GM12878 (cell line): ENCODE results near the gene CHPF2. TPM values are rescaled to one million over a fixed set of nuclear protein-coding genes. Genes with fewer than 3 reads are reported as not detected.

ENCODE experiments used
- ATAC-seq: fragments of 200-7000 bp; cut with Tn5 transposase; 3 replicates; pipeline ENCODE4 v1.9.1; 2020; ENCODE audit warnings: mild to moderate bottlenecking, moderate library complexity
- BruUV-seq: library from RNA; stranded (reverse); fragments of 400-500 nt; replicated peaks from 2 replicates; lab custom pipeline; 2021; lab: Mats Ljungman, UMichigan
- CTCF ChIA-PET: fragments of 300-600 bp; sonication (Branson Sonifier 250); formaldehyde crosslinking; extraction: SDS; loops from one replicate; lab custom pipeline; 2021; ENCODE audit warnings: inconsistent platforms; lab: Yijun Ruan, JAX
- POLR2A ChIA-PET: fragments of 350-600 bp; formaldehyde crosslinking; extraction: SDS; loops from one replicate; lab custom pipeline; 2021; ENCODE audit warnings: inconsistent platforms; lab: Charles Lee
- RAD21 ChIA-PET: fragments of 300-600 bp; sonication (Branson Sonifier 250); formaldehyde crosslinking; loops from one replicate; lab custom pipeline; 2023; ENCODE audit warnings: antibody characterized with exemption; ENCODE audit not compliant: unreplicated experiment; lab: Charles Lee
- SMC1A ChIA-PET: fragments of 300-600 bp; sonication (Branson Sonifier 250); formaldehyde crosslinking; loops from one replicate; lab custom pipeline; 2023; ENCODE audit not compliant: unreplicated experiment, uncharacterized antibody; lab: Charles Lee
- DNase-seq: peaks from one replicate; pipeline ENCODE4 v3.0.0-alpha.2; 2011; ENCODE audit warnings: low read depth, low spot score
- FAIRE-seq: peaks from 3 replicates; lab custom pipeline; 2011; peaks lifted over from hg19 to GRCh38; lab: Jason Lieb, UNC
- H2AFZ ChIP-seq: 2 replicates; pipeline ENCODE4 v1.6.0; 2011; ENCODE audit warnings: low read depth, low read length, control low read depth; ENCODE audit not compliant: control insufficient read depth
- H3K27ac ChIP-seq: 2 replicates; pipeline ENCODE4 v1.5.1; 2011; ENCODE audit warnings: control low read depth; ENCODE audit not compliant: control insufficient read depth, insufficient read depth
- H3K27me3 ChIP-seq, 2 experiments: replicated peaks in 1 of 2; 2 replicates each; pipeline versions ENCODE4 v1.6.0 to v1.6.1; 2011; ENCODE audit warnings: low read length in 1 of 2; ENCODE audit not compliant: control insufficient read depth in 2 of 2, insufficient read depth in 2 of 2
- H3K36me3 ChIP-seq, 2 experiments: 2 replicates each; pipeline ENCODE4 v1.5.1; 2011; ENCODE audit warnings: low read length in 1 of 2; ENCODE audit not compliant: control insufficient read depth in 2 of 2, insufficient read depth in 2 of 2
- H3K4me1 ChIP-seq: 2 replicates; pipeline ENCODE4 v1.6.1; 2011; ENCODE audit warnings: mild to moderate bottlenecking, low read length, moderate library complexity, mixed read lengths; ENCODE audit not compliant: control insufficient read depth, insufficient read depth
- H3K4me2 ChIP-seq: 2 replicates; pipeline ENCODE4 v1.6.0; 2011; ENCODE audit warnings: control low read depth; ENCODE audit not compliant: control insufficient read depth, insufficient read depth
- H3K4me3 ChIP-seq: fragments of 200-600 bp; sonication (generic); 2 replicates; pipeline ENCODE4 v1.5.1; 2016
- H3K79me2 ChIP-seq: 2 replicates; pipeline ENCODE4 v1.6.0; 2011; ENCODE audit warnings: low read length; ENCODE audit not compliant: control insufficient read depth, insufficient read depth
- H3K9ac ChIP-seq: 2 replicates; pipeline ENCODE4 v1.8.0; 2011; ENCODE audit warnings: low read length, control low read depth, mixed read lengths; ENCODE audit not compliant: control insufficient read depth, insufficient read depth
- H3K9me3 ChIP-seq: replicated peaks from 3 replicates; pipeline ENCODE4 v1.5.1; 2011; ENCODE audit warnings: mild to moderate bottlenecking, low read length; ENCODE audit not compliant: control insufficient read depth, insufficient read depth
- H4K20me1 ChIP-seq: 2 replicates; pipeline ENCODE4 v1.6.0; 2011; ENCODE audit not compliant: control insufficient read depth, insufficient read depth
- ATF7 ChIP-seq: fragments of 450-650 bp; IDR thresholded peaks from 2 replicates; pipeline ENCODE4 v1.6.1; 2016; ENCODE audit warnings: low read depth, mild to moderate bottlenecking
- CEBPB ChIP-seq, 2 experiments: fragments of 150-350 bp in 1 of 2; IDR thresholded peaks; 2 replicates each; pipeline ENCODE4 v1.6.1; 2012 to 2014; ENCODE audit warnings: low read depth in 2 of 2, low read length in 2 of 2, borderline replicate concordance in 1 of 2, inconsistent platforms in 1 of 2
- CHD4 ChIP-seq: fragments of 200-600 bp; sonication (generic); IDR thresholded peaks from 2 replicates; pipeline ENCODE4 v1.6.1; 2016; ENCODE audit warnings: mild to moderate bottlenecking
- GATAD2B ChIP-seq: fragments of 450-650 bp; conservative IDR thresholded peaks from 2 replicates; pipeline ENCODE4 v1.6.1; 2017; ENCODE audit warnings: low read depth, mild to moderate bottlenecking, moderate library complexity
- KAT2A ChIP-seq: conservative IDR thresholded peaks from 2 replicates; pipeline ENCODE4 v1.6.1; 2011; ENCODE audit warnings: low read depth, low read length; ENCODE audit not compliant: control insufficient read depth
- NR2F1 ChIP-seq: fragments of 450-650 bp; conservative IDR thresholded peaks from 2 replicates; pipeline ENCODE4 v1.6.1; 2017; ENCODE audit warnings: mild to moderate bottlenecking
- PML ChIP-seq: IDR thresholded peaks from 2 replicates; pipeline ENCODE4 v1.6.1; 2012; ENCODE audit warnings: low read length, inconsistent platforms
- RBBP5 ChIP-seq: fragments of 200-600 bp; sonication (generic); conservative IDR thresholded peaks from 2 replicates; pipeline ENCODE4 v1.6.1; 2016
- SMARCA5 ChIP-seq: fragments of 450-650 bp; IDR thresholded peaks from 2 replicates; pipeline ENCODE4 v1.6.1; 2017; ENCODE audit warnings: mild to moderate bottlenecking
- WGBS: methylation state at CpG from one replicate; pipeline ENCODE4 v1.1.6; 2016; ENCODE audit warnings: low lambda C conversion rate; ENCODE audit not compliant: insufficient replicate concordance, insufficient coverage; ENCODE audit errors: missing lambda C conversion rate; 5-methylcytosine and 5-hydroxymethylcytosine counted together
- in situ Hi-C: fragments of 300-500 bp; cut with MboI; formaldehyde crosslinking; loops from 9 replicates; pipeline ENCODE4 v1.14.3; 2018; ENCODE audit warnings: mixed read lengths
- intact Hi-C: fragments of 100-400 bp; cut with micrococcal nuclease; formaldehyde crosslinking; loops from one replicate; pipeline ENCODE4 v1.14.2; 2022; ENCODE audit not compliant: unreplicated experiment
- polyA plus RNA-seq, 11 experiments: library from polyadenylated mRNA; depleted of rRNA in 4 of 11; unstranded in 6 of 11; stranded (reverse) in 5 of 11; fragments of >200 nt; fragmentation: Nextera tagmentation in 4 of 11; fragmentation: Illumina TruSeq in 1 of 11; extraction: Ambion mirVana in 4 of 11; extraction: Trizol in 1 of 11; gene quantifications; 1 replicate in 1 of 11; 2 replicates in 10 of 11; pipeline versions ENCODE4 v1.2.1 to v1.2.3, GENCODE V29; 2011 to 2016; ENCODE audit warnings: inconsistent platforms in 2 of 11, missing spikeins in 2 of 11, low read depth in 1 of 11
- total RNA-seq, 4 experiments: library from RNA; depleted of rRNA in 3 of 4; stranded (reverse); fragments of >200 nt in 3 of 4; fragmentation: Illumina TruSeq in 1 of 4; extraction: Trizol in 1 of 4; gene quantifications; 2 replicates each; pipeline versions ENCODE4 v1.2.1 to v1.2.3, GENCODE V29; 2013 to 2021

The CHPF2 gene
- total and polyA plus RNA-seq, 10 of the 15 experiments (the other 5 are each of a cell fraction or from before 2014, with no cell fraction given), result 0.23 to 33.1 (median 11.5) TPM

DNA sequence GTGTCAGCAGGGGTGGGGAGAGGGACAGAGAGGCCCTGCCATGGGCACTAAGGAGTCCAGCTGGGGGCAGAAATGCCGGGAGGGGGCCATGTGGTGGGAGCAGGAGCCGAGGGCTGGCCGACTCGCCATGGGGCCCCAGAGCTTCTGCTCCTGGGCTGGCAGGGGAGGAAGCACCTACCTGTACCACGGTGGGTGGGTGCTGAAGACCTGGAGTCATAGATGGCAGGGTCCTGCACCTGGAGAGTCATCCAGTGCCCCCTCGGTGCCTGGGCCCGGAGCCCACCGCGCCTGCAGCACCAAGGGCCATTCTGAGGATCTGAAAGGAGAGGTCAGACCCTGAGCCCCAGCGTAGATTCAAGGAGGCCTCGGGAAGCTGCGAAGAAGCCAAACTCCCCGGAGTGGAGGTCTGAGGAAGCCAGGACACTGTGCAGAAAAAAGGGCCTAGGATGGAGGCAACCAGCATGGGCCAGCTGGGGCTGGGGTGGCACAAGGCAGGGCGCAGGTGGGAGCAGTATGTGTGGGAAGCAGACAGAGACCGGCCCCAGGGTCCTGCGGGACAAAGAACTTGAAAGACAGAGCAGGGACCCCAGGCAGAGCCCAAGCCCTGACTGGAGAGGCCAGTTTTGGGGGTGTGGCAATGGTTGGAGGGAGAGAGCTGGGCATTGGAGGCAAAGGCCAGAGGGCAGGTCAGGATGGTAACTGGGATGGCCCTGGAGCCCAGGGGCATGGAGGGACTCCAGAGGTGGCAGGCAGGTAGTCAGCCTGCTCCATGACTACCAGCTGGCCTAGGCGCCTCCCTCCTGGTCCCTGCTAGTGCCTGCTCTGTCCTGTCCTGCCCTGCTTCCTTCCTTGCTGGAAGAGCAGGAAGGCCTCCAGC lies 42.9 kb downstream of the CHPF2 start:
- BruUV-seq, result no TSS peak
- intact Hi-C loops, result no loop called here
- Histone ChIP-seq H3K9ac (no peak overlapping the region), H3K4me3 (no peak overlapping the region), H3K27me3 (peaks cover 0 to 4% of the 10 kb centered on the region in 2 experiments; a peak in 3 of 4 replicates), H4K20me1 (peaks cover 4% of the 10 kb centered on the region; the same call in 1 of the 2 replicates), H3K4me2 (no peak overlapping the region), H3K36me3 (no peaks in the 10 kb centered on the region), H3K79me2 (no peaks in the 10 kb centered on the region), H3K4me1 (no peaks in the 10 kb centered on the region), H3K9me3 (no peaks in the 10 kb centered on the region), H2AFZ (no peak overlapping the region), H3K27ac (no peak overlapping the region)
- 44% methylated on average over 17 of the region's 17 CpGs for WGBS
- POLR2A ChIA-PET, result no interaction called here
- no peak for TF ChIP-seq GATAD2B
- no peak for TF ChIP-seq NR2F1
- no peak for TF ChIP-seq ATF7
- TF ChIP-seq PML, result no peak
- TF ChIP-seq KAT2A, result no peak
- no peak for TF ChIP-seq RBBP5
- TF ChIP-seq SMARCA5, result no peak
- TF ChIP-seq CEBPB (IDR thresholded peaks at IDR 0.05; ENCODE audit: borderline replicate concordance in 1 of 2, low read depth in 2 of 2, low read length in 2 of 2), result no peak
- TF ChIP-seq CHD4, result no peak
- CTCF ChIA-PET, result no interaction called here
- FAIRE-seq (no peak), ATAC-seq (no peak), DNase-seq (no peak)
- RAD21 ChIA-PET, result no interaction called here
- in situ Hi-C loops, result no loop called here
- SMC1A ChIA-PET, result no interaction called here
